ENCODE measurements around the gene CLDN7.

DNA sequence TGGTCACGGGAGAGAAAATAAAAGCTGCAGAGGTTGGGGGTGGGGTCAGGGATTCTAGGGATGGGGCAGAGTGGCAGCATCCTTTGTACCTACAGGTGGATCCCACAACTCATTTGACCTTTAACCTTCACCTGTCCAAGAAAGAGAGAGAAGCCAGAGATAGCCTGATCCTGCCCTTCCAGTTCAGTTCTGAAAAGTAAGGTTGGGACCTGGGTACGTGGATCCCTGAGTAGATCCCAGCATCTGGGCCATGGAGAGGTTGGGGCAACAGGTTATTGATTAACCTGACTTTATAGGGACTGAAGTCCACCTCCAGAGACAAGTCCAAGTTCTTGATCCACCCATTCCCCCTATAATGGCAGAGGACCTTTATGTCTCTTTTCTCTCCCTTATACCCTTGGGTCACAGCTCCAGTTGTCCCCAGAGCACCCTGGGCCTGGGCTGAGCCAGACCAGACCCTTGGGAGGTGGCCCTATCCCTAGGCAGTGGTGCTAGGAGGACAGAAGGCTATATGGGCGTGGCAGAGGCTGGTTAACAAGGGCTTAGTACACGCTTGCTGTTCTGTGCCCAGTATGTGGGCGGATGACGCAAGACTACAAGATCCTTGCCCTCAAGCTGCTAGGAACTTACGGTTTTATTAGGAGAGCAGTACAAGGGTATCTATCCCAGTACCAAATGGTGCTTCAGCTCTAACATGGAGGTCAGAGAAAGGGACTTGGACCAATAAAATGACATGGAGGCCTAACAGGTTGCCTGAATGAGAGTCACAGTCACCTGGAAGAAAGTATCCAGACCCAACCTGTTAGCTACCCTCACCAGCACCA is 3.3 kb downstream of the CLDN7 start:
- TF ChIP-seq EZH2 (IDR thresholded peaks at IDR 0.05; ENCODE audit: borderline replicate concordance) (no peak), EZH2phosphoT487 (IDR thresholded peaks at IDR 0.05; ENCODE audit: low read depth, severe bottlenecking, unreplicated experiment) (no peak)
- TF ChIP-seq, protein P1, sequence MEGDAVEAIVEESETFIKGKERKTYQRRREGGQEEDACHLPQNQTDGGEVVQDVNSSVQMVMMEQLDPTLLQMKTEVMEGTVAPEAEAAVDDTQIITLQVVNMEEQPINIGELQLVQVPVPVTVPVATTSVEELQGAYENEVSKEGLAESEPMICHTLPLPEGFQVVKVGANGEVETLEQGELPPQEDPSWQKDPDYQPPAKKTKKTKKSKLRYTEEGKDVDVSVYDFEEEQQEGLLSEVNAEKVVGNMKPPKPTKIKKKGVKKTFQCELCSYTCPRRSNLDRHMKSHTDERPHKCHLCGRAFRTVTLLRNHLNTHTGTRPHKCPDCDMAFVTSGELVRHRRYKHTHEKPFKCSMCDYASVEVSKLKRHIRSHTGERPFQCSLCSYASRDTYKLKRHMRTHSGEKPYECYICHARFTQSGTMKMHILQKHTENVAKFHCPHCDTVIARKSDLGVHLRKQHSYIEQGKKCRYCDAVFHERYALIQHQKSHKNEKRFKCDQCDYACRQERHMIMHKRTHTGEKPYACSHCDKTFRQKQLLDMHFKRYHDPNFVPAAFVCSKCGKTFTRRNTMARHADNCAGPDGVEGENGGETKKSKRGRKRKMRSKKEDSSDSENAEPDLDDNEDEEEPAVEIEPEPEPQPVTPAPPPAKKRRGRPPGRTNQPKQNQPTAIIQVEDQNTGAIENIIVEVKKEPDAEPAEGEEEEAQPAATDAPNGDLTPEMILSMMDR (IDR thresholded peaks at IDR 0.05; ENCODE audit: poor library complexity) = no peak
